ENCODE data around the gene CCDC134. TPM values are rescaled to one million over a fixed set of nuclear protein-coding genes. Genes with fewer than 3 reads are reported as not detected.

CCDC134 gene
- polyA plus RNA-seq, 1 donor from 2014 or later = 2.2 TPM

GRCh38 chr22:41826021-41826420, 25.5 kb downstream of the CCDC134 start:
- no peak overlapping the region for H3K9ac ChIP-seq (ENCODE audit: low read length)
- H3K9me3 ChIP-seq (ENCODE audit: low read length) = no peaks in the 10 kb centered on the region
- no peaks in the 10 kb centered on the region for H3K36me3 ChIP-seq (ENCODE audit: insufficient read depth, low read length)
- H3K79me2 ChIP-seq (replicated peaks; ENCODE audit: insufficient read depth, low read length) = no peaks in the 10 kb centered on the region
- no peak for TF ChIP-seq POLR2AphosphoS5 (IDR thresholded peaks at IDR 0.05)
- no peak overlapping the region for H3K4me2 ChIP-seq (ENCODE audit: low read length)
- no peak overlapping the region for H3K4me3 ChIP-seq (ENCODE audit: low read length)
- H3K27ac ChIP-seq (ENCODE audit: low read length) = no peak overlapping the region
- no peaks in the 10 kb centered on the region for H3K27me3 ChIP-seq (ENCODE audit: insufficient read depth, low read depth, low read length)
- no peaks in the 10 kb centered on the region for H4K20me1 ChIP-seq (ENCODE audit: insufficient read depth)
- no peaks in the 10 kb centered on the region for H3K9me2 ChIP-seq (ENCODE audit: insufficient read depth, low read length)
- H2AFZ ChIP-seq (ENCODE audit: low read depth, low read length) = no peak overlapping the region
- H3F3A ChIP-seq (ENCODE audit: insufficient read depth, low read length, poor library complexity, severe bottlenecking) = no peaks in the 10 kb centered on the region

- Histone ChIP-seq H3K27me3 (ENCODE audit: insufficient read depth, low read depth, low read length) (no peaks in the 10 kb centered on the region), H3K79me2 (replicated peaks; ENCODE audit: insufficient read depth, low read length) (peaks cover 5% of the 10 kb centered on the region), H3K27ac (ENCODE audit: low read length) (no peak overlapping the region), H2AFZ (ENCODE audit: low read depth, low read length) (no peak overlapping the region), H3K4me3 (ENCODE audit: low read length) (no peak overlapping the region), H3K4me2 (ENCODE audit: low read length) (no peak overlapping the region), H3F3A (ENCODE audit: insufficient read depth, low read length, poor library complexity, severe bottlenecking) (no peaks in the 10 kb centered on the region), H3K36me3 (ENCODE audit: insufficient read depth, low read length) (no peaks in the 10 kb centered on the region), H3K9ac (ENCODE audit: low read length) (no peak overlapping the region), H4K20me1 (ENCODE audit: insufficient read depth) (no peaks in the 10 kb centered on the region), H3K9me2 (ENCODE audit: insufficient read depth, low read length) (no peaks in the 10 kb centered on the region), H3K9me3 (ENCODE audit: low read length) (no peaks in the 10 kb centered on the region)
- TF ChIP-seq SMC3 (conservative IDR thresholded peaks at IDR 0.05; ENCODE audit: poor library complexity) (no peak), EZH2 (IDR thresholded peaks at IDR 0.05; ENCODE audit: borderline replicate concordance, insufficient read depth, low read length, poor library complexity, severe bottlenecking) (no peak), TAF1 (IDR thresholded peaks at IDR 0.05; ENCODE audit: low read depth) (no peak), EP300 (conservative IDR thresholded peaks at IDR 0.05; ENCODE audit: poor library complexity, severe bottlenecking) (no peak), CTCF (IDR thresholded peaks at IDR 0.05; ENCODE audit: poor library complexity, severe bottlenecking) (no peak), POLR2AphosphoS5 (IDR thresholded peaks at IDR 0.05) (no peak), RAD21 (conservative IDR thresholded peaks at IDR 0.05) (no peak)
Observed at GRCh38 chr22:41826430-41827383, 26.2 kb downstream of the CCDC134 start.

- Histone ChIP-seq H3F3A (ENCODE audit: insufficient read depth, low read length, poor library complexity, severe bottlenecking) (no peaks in the 10 kb centered on the region), H3K27me3 (ENCODE audit: insufficient read depth, low read depth, low read length) (no peaks in the 10 kb centered on the region), H3K4me3 (ENCODE audit: low read length) (no peak overlapping the region), H3K9ac (ENCODE audit: low read length) (no peak overlapping the region), H3K79me2 (replicated peaks; ENCODE audit: insufficient read depth, low read length) (peaks cover 6% of the 10 kb centered on the region), H3K27ac (ENCODE audit: low read length) (no peak overlapping the region), H3K4me2 (ENCODE audit: low read length) (no peak overlapping the region), H3K36me3 (ENCODE audit: insufficient read depth, low read length) (no peaks in the 10 kb centered on the region), H3K9me2 (ENCODE audit: insufficient read depth, low read length) (no peaks in the 10 kb centered on the region), H2AFZ (ENCODE audit: low read depth, low read length) (no peak overlapping the region), H4K20me1 (ENCODE audit: insufficient read depth) (no peaks in the 10 kb centered on the region), H3K9me3 (ENCODE audit: low read length) (no peaks in the 10 kb centered on the region)
- TF ChIP-seq SMC3 (conservative IDR thresholded peaks at IDR 0.05; ENCODE audit: poor library complexity) (no peak), EP300 (conservative IDR thresholded peaks at IDR 0.05; ENCODE audit: poor library complexity, severe bottlenecking) (no peak), TAF1 (IDR thresholded peaks at IDR 0.05; ENCODE audit: low read depth) (no peak), CTCF (IDR thresholded peaks at IDR 0.05; ENCODE audit: poor library complexity, severe bottlenecking) (no peak), MXI1 (conservative IDR thresholded peaks at IDR 0.05; ENCODE audit: poor library complexity, severe bottlenecking) (no peak), REST (IDR thresholded peaks at IDR 0.05; ENCODE audit: borderline replicate concordance) (no peak), POLR2AphosphoS5 (IDR thresholded peaks at IDR 0.05) (no peak), RAD21 (conservative IDR thresholded peaks at IDR 0.05) (no peak), EZH2 (IDR thresholded peaks at IDR 0.05; ENCODE audit: borderline replicate concordance, insufficient read depth, low read length, poor library complexity, severe bottlenecking) (no peak)
Observed at GRCh38 chr22:41827671-41828070, 27.2 kb downstream of the CCDC134 start.
